22Rv1 (cell line): ENCODE measurements around the gene U2AF1L4.

Experiments
- ZFX ChIP-seq: fragments of 450-650 bp; IDR thresholded peaks from 2 replicates; pipeline ENCODE4 v1.6.1; 2017; ENCODE audit warnings: antibody characterized with exemption, borderline replicate concordance
- TF ChIP-seq, protein P1 (sequence below): fragments of 450-650 bp; IDR thresholded peaks from 2 replicates; pipeline ENCODE4 v1.5.1; 2017; ENCODE audit warnings: mild to moderate bottlenecking

DNA sequence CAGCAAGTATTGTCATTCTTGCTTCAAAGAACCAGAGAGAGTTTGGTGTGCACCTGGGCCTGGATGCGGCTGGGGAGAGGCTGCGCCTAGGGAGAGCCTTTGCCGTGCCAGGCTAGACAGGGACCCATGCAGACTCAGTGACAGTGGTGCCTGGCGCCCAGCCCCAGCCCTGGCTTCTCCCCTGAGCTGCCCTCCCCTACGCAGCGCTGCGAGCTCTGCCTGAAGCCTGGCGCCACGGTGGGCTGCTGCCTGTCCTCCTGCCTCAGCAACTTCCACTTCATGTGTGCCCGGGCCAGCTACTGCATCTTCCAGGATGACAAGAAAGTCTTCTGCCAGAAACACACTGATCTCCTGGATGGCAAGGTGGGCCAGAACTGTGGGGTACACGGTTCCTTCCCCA is 15.5 kb downstream of the U2AF1L4 start:
- TF ChIP-seq, protein P1, sequence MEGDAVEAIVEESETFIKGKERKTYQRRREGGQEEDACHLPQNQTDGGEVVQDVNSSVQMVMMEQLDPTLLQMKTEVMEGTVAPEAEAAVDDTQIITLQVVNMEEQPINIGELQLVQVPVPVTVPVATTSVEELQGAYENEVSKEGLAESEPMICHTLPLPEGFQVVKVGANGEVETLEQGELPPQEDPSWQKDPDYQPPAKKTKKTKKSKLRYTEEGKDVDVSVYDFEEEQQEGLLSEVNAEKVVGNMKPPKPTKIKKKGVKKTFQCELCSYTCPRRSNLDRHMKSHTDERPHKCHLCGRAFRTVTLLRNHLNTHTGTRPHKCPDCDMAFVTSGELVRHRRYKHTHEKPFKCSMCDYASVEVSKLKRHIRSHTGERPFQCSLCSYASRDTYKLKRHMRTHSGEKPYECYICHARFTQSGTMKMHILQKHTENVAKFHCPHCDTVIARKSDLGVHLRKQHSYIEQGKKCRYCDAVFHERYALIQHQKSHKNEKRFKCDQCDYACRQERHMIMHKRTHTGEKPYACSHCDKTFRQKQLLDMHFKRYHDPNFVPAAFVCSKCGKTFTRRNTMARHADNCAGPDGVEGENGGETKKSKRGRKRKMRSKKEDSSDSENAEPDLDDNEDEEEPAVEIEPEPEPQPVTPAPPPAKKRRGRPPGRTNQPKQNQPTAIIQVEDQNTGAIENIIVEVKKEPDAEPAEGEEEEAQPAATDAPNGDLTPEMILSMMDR: no peak
- no peak for TF ChIP-seq ZFX
